C4-2B (cell line): ENCODE results near the gene PHF5A.
"Not testable (repeated sequence)": the region's sequence is repeated elsewhere in the genome, so short reads cannot be mapped to it uniquely, and the experiment has no call there.

Experiments used
- H3K27ac ChIP-seq: fragments of 450-650 bp; 2 replicates; pipeline ENCODE4 v1.5.1; 2017
- ZFX ChIP-seq: fragments of 450-650 bp; IDR thresholded peaks from 2 replicates; pipeline ENCODE4 v1.6.1; 2017
- TF ChIP-seq, protein P1 (sequence below): fragments of 450-650 bp; conservative IDR thresholded peaks from 2 replicates; pipeline ENCODE4 v1.5.1; 2017; ENCODE audit warnings: mild to moderate bottlenecking

Gene PHF5A

DNA sequence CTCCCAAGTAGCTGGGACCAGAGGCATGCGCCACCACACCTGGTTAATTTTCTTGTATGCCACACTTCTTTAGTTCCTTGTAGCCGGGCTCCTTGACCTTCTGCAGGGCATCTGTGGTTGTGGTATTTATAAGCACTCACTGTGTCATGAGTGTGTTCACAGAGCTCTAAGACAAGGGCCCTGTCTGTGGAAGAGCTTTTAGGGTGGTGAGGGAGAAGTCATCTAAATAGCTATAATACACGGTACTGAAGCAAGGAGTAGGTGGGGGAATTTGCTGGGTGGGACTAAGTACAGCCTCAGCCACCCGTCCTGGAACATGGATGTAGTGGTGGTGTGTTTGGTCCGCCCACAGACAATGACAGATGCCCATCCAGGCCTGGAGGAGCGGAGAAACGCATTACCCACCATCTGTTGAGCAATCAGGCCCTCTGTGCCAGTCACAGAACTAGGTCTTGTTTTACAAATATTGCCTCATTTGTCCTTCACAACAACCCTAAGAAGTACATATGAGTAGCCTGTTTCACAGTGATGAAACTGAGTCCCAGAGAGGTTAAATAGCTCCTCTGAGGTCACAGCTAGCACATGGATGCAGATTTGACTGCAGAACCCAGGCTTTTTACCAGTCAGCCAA, 10.5 kb upstream of the PHF5A start:
- TF ChIP-seq, protein P1, sequence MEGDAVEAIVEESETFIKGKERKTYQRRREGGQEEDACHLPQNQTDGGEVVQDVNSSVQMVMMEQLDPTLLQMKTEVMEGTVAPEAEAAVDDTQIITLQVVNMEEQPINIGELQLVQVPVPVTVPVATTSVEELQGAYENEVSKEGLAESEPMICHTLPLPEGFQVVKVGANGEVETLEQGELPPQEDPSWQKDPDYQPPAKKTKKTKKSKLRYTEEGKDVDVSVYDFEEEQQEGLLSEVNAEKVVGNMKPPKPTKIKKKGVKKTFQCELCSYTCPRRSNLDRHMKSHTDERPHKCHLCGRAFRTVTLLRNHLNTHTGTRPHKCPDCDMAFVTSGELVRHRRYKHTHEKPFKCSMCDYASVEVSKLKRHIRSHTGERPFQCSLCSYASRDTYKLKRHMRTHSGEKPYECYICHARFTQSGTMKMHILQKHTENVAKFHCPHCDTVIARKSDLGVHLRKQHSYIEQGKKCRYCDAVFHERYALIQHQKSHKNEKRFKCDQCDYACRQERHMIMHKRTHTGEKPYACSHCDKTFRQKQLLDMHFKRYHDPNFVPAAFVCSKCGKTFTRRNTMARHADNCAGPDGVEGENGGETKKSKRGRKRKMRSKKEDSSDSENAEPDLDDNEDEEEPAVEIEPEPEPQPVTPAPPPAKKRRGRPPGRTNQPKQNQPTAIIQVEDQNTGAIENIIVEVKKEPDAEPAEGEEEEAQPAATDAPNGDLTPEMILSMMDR: no peak
- no peak for TF ChIP-seq ZFX
- H3K27ac ChIP-seq: no peak overlapping the region

DNA sequence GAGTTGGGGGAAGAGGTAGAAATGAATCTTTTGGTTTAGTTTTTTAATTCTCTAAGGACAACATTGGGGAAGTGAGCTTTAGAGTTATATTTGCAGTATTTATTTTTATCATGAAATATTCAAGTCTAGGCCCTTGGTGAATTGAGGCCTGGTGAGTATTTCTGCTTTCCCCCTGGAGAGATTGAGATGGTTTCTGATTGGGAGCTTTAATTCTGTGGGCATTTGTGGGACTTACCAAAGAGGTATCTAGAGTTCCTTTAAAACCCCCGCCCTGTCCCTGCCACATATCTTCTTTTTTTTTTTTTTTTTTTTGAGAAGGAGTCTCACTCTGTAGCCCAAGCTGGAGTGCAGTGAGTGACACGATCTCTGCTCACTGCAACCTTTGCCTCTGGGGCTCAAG, 10.0 kb upstream of the PHF5A start:
- TF ChIP-seq, protein P1: no peak
- TF ChIP-seq ZFX: no peak
- H3K27ac ChIP-seq: no peak overlapping the region

DNA sequence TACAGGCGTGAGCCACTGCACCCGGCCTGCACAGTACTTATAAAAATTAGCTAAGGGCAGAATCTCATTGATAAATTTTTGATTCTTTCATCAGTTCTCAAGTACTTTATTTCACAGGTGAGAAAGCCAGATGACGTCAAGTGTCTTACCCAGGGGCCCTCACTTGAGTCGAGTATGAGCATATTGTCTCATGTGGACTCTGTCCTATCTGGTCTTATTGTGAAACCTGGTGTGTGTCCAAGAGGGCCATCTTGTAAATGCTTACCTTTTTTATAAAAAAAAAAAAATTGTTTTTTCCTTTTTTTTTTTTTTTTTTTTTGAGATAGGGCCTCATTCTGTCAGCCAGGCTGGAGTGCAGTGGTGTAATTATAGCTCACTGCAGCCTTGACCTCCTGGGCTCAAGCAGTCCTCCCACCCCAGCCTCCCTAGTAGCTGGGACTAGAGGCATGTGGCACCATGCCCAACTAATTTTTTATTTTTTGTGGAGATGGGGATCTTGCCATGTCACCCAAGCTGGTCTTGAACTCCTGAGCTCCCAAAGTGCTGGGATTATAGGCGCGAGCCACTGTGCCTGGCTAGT, 6.5 kb upstream of the PHF5A start:
- no peak overlapping the region for H3K27ac ChIP-seq
- TF ChIP-seq, protein P1: no peak
- no peak for TF ChIP-seq ZFX

DNA sequence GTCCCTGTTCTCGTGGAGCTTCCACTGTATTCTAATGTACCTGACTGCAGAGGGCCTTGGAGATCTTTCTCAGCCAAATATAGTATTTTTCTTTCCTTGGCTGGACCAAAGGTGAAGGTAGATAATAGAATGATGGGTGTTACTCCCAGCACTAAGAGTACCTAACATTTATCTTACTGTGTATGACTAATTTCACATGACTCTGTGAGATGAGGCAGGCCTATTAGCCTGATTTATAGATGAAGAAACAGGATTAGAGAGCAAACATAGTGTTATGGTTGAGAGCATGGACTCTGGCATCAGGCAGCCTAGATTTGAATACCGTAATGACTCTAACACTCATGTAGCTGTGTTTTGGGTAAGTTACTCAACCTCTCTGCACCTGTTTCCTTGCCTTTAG, 3.1 kb upstream of the PHF5A start:
- H3K27ac ChIP-seq: no peak overlapping the region

DNA sequence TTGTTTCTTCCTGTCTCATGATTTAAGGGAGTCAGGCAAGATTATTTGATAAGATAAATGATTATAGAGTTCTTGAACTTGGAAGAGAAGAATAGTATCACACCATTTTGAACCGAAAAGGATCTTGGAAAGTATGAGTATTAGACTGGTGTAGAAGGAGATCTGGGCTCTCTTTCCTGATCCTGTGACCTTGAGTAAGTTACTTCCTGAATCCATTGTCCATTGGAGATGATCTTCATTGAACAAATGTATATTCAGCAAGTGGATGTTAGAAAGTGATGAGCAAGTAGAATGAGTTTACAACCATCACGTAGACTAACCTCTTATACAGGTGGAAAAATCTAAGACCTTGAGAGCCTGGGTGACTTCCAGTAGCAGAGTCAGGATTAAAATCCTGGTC, 2.4 kb upstream of the PHF5A start:
- H3K27ac ChIP-seq: 0 out of 2 replicates have a peak overlapping the region, but pooled peaks have one; percentile 16
- TF ChIP-seq, protein P1: no peak
- TF ChIP-seq ZFX: no peak

More for the DNA sequence above, 3.1 kb upstream of the PHF5A start:
- TF ChIP-seq ZFX: no peak
- TF ChIP-seq, protein P1: no peak

DNA sequence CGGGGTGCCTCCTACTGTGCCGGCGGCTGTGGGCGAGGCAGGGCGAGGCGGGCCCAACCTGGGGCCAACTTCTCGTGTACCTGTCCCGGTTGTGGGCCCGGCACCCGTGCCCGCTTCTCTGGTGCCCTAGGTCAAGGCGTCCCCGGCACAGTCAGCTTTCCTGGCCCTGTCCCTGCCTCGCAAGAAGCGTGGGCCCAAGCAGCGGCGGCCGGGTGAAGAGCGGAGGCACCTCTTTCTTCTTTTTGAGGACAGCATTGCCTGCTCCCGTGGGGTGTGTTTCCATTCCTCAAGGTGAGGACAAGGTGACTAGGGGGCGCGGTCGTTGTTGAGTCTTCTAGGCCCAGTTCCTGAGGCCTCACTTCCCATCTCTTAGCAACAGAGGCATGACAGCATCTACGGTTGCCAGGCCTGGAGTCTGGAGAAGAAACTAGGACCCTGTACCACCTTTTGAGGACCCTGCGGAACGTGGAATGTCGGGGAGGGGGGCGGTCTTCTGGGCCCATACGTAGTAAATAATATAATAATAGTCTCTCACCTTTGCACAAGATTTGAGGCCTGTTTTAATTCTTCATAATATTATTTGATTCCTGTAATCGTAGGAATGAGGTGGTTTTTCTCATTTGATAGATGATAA, 843 bp upstream of the PHF5A start:
- H3K27ac ChIP-seq: peak overlapping the region; percentile 96
- peak; percentile 87 for TF ChIP-seq ZFX
- TF ChIP-seq, protein P1: no peak

DNA sequence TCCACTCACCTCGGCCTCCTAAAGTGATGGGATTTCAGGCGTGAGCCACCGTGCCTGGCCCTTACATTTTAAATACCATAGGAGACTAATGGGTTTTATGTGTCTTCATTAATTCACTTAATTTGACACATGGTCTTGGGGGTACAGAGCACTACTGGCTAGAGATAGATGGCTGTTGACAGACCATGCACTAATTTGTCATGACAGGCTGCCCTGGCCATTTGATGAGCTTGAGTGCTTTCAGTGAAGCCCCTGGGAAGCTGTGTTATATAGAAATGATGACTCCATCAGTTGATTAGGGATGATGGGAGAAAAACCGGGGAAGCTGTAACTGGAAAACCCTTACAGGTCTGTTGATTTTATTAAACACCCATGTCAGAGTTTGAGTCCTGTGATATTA, 6.6 kb downstream of the PHF5A start:
- no peak overlapping the region for H3K27ac ChIP-seq
- TF ChIP-seq ZFX: no peak
- TF ChIP-seq, protein P1: no peak

DNA sequence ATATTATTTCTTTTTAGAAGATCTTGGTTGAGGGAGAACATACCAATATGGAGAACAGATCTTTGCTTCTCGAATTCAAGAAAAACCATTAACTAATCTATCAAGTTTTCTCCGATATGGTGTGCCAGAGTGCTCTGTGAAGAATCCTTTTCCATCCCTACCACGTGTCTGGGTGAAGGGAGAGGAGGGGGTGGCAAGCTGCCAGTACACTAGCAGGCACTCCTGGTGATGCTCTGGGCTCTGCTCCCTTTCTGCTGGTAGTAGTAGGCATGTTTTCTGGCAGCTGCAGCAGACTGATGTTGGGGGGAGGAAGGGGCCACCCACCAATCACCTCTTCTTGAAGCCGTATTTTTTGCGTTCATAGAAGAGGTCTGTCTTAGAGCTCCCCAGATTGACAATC, 8.4 kb downstream of the PHF5A start:
- not testable (repeated sequence) for H3K27ac ChIP-seq
